SK-N-SH (cell line): Measurements from ENCODE around the gene THADA. TPM values are rescaled to one million over a fixed set of nuclear protein-coding genes. Genes with fewer than 3 reads are reported as not detected.

Source experiments
- CTCF ChIA-PET: fragments of 300-600, 350-600 bp; formaldehyde crosslinking; extraction: SDS; loops from one replicate; lab custom pipeline; 2021; lab: Yijun Ruan, JAX
- POLR2A ChIA-PET: fragments of 350-600 bp; sonication (Branson Sonifier 250); formaldehyde crosslinking; extraction: SDS; loops from one replicate; lab custom pipeline; 2020; ENCODE audit warnings: antibody characterized with exemption, inconsistent platforms; lab: Yijun Ruan, JAX
- DNase-seq: peaks from one replicate; pipeline ENCODE4 v3.0.0; 2012
- H2AFZ ChIP-seq: fragments of 200-600 bp; sonication (generic); 2 replicates; pipeline ENCODE4 v1.8.1; 2016; ENCODE audit warnings: antibody characterized with exemption, mild to moderate bottlenecking, low read depth
- H3F3A ChIP-seq: fragments of 200-600 bp; sonication (generic); replicated peaks from 2 replicates; pipeline ENCODE3; 2016; ENCODE audit warnings: antibody characterized with exemption, mild to moderate bottlenecking; ENCODE audit not compliant: insufficient read depth
- H3K27ac ChIP-seq, 2 experiments: fragments of 200-500 bp in 1 of 2; fragments of 200-600 bp in 1 of 2; sonication (Bioruptor generic) in 1 of 2; sonication (generic), shearing (Covaris generic) in 1 of 2; 2 replicates each; pipeline versions ENCODE4 v1.5.1 to v1.6.1; 2014 to 2016; ENCODE audit warnings: low read depth in 2 of 2, inconsistent platforms in 1 of 2, low read length in 1 of 2, mild to moderate bottlenecking in 1 of 2, mixed read lengths in 1 of 2
- H3K27me3 ChIP-seq: fragments of 200-600 bp; sonication (generic), shearing (Covaris generic); 2 replicates; pipeline ENCODE4 v1.6.1; 2016; ENCODE audit warnings: mixed run types; ENCODE audit not compliant: insufficient read depth
- H3K36me3 ChIP-seq, 2 experiments: fragments of 200-500 bp in 1 of 2; fragments of 200-600 bp in 1 of 2; sonication (Bioruptor generic) in 1 of 2; sonication (generic) in 1 of 2; replicated peaks in 1 of 2; 2 replicates each; pipeline versions ENCODE3 to v1.5.1; 2014 to 2016; ENCODE audit warnings: low read length in 1 of 2, mild to moderate bottlenecking in 1 of 2; ENCODE audit not compliant: insufficient read depth in 2 of 2, control insufficient read depth in 1 of 2
- H3K4me1 ChIP-seq, 2 experiments: fragments of 200-500 bp in 1 of 2; fragments of 200-600 bp in 1 of 2; sonication (Bioruptor generic) in 1 of 2; sonication (generic), shearing (Covaris generic) in 1 of 2; 2 replicates each; pipeline versions ENCODE4 v1.5.1 to v1.6.1; 2014 to 2016; ENCODE audit warnings: low read depth in 1 of 2, low read length in 1 of 2, mixed run types in 1 of 2; ENCODE audit not compliant: insufficient read depth in 2 of 2, control insufficient read depth in 1 of 2
- H3K4me2 ChIP-seq: fragments of 200-600 bp; sonication (generic), shearing (Covaris generic); 2 replicates; pipeline ENCODE4 v1.6.1; 2017; ENCODE audit warnings: mixed run types
- H3K4me3 ChIP-seq, 2 experiments: fragments of 200-500 bp in 1 of 2; fragments of 200-600 bp in 1 of 2; sonication (Bioruptor generic) in 1 of 2; sonication (generic), shearing (Covaris generic) in 1 of 2; 2 replicates each; pipeline versions ENCODE4 v1.5.1 to v1.8.1; 2014 to 2016; ENCODE audit warnings: low read depth in 2 of 2, inconsistent platforms in 1 of 2, low read length in 1 of 2, mild to moderate bottlenecking in 1 of 2, mixed read lengths in 1 of 2, moderate library complexity in 1 of 2
- H3K79me2 ChIP-seq: fragments of 200-600 bp; sonication (generic); 2 replicates; pipeline ENCODE4 v1.8.1; 2017; ENCODE audit warnings: mild to moderate bottlenecking; ENCODE audit not compliant: insufficient read depth
- H3K9ac ChIP-seq: fragments of 200-600 bp; sonication (generic); 2 replicates; pipeline ENCODE4 v1.6.1; 2017; ENCODE audit warnings: mixed run types
- H3K9me2 ChIP-seq: fragments of 200-600 bp; sonication (generic); 2 replicates; pipeline ENCODE4 v1.6.1; 2017; ENCODE audit warnings: mixed run types
- H3K9me3 ChIP-seq: fragments of 200-600 bp; sonication (generic); 2 replicates; pipeline ENCODE4 v1.6.1; 2017; ENCODE audit warnings: mixed run types, mild to moderate bottlenecking, moderate library complexity
- H4K20me1 ChIP-seq: fragments of 200-600 bp; sonication (generic); 2 replicates; pipeline ENCODE4 v1.6.1; 2017; ENCODE audit warnings: mild to moderate bottlenecking, mixed run types; ENCODE audit not compliant: insufficient read depth
- CHD2 ChIP-seq: fragments of 150-350 bp; IDR thresholded peaks from 2 replicates; pipeline ENCODE4 v1.6.1; 2018; ENCODE audit warnings: low read length; ENCODE audit not compliant: partially characterized antibody
- ELF1 ChIP-seq: IDR thresholded peaks from 2 replicates; pipeline ENCODE4 v1.4.0; 2012
- EZH2phosphoT487 ChIP-seq: fragments of 200-600 bp; sonication (generic); IDR thresholded peaks from 2 replicates; pipeline ENCODE4 v1.6.1; 2017; ENCODE audit warnings: low read depth, mixed run types, mild to moderate bottlenecking, antibody characterized with exemption, moderate library complexity, borderline replicate concordance
- FOXJ3 ChIP-seq: sonication (generic); formaldehyde crosslinking; IDR thresholded peaks from 2 replicates; pipeline ENCODE4 v1.5.1; 2020; ENCODE audit warnings: mild to moderate bottlenecking, missing genetic modification reagents
- FOXM1 ChIP-seq: IDR thresholded peaks from 2 replicates; pipeline ENCODE4 v1.4.0; 2012; ENCODE audit warnings: low read depth, mild to moderate bottlenecking
- JUND ChIP-seq: IDR thresholded peaks from 2 replicates; pipeline ENCODE4 v1.4.0; 2012
- MAX ChIP-seq: IDR thresholded peaks from 2 replicates; pipeline ENCODE4 v1.4.0; 2012; ENCODE audit warnings: low read depth
- MXI1 ChIP-seq: IDR thresholded peaks from 2 replicates; pipeline ENCODE4 v1.6.1; 2012; ENCODE audit warnings: mild to moderate bottlenecking, low read depth, low read length, improper control_type of control experiment
- NFIC ChIP-seq: IDR thresholded peaks from 2 replicates; pipeline ENCODE4 v1.4.0; 2012; ENCODE audit warnings: borderline replicate concordance
- NRF1 ChIP-seq: IDR thresholded peaks from 2 replicates; pipeline ENCODE4 v1.6.1; 2012; ENCODE audit warnings: low read depth, mild to moderate bottlenecking, low read length
- POLR2AphosphoS5 ChIP-seq: IDR thresholded peaks from 2 replicates; pipeline ENCODE4 v1.6.1; 2012; ENCODE audit warnings: low read depth, low read length
- RAD21 ChIP-seq: IDR thresholded peaks from 2 replicates; pipeline ENCODE4 v1.6.1; 2012; ENCODE audit warnings: mild to moderate bottlenecking, low read length
- RCOR1 ChIP-seq: fragments of 150-350 bp; IDR thresholded peaks from 2 replicates; pipeline ENCODE4 v1.6.1; 2017; ENCODE audit warnings: antibody characterized with exemption, low read length
- RFX5 ChIP-seq: IDR thresholded peaks from 2 replicates; pipeline ENCODE4 v1.6.1; 2012; ENCODE audit warnings: mild to moderate bottlenecking, improper control_type of control experiment, low read length
- RXRA ChIP-seq: IDR thresholded peaks from 2 replicates; pipeline ENCODE4 v1.4.0; 2012; ENCODE audit warnings: low read depth, mild to moderate bottlenecking, borderline replicate concordance
- SIN3A ChIP-seq: IDR thresholded peaks from 2 replicates; pipeline ENCODE4 v1.6.1; 2012; ENCODE audit warnings: low read depth, mild to moderate bottlenecking, low read length, moderate library complexity, borderline replicate concordance
- SMC3 ChIP-seq: IDR thresholded peaks from 2 replicates; pipeline ENCODE4 v1.6.1; 2012; ENCODE audit warnings: low read depth, low read length, improper control_type of control experiment
- TAF1 ChIP-seq: IDR thresholded peaks from 2 replicates; pipeline ENCODE4 v1.6.1; 2012; ENCODE audit warnings: low read depth, mild to moderate bottlenecking, low read length, moderate library complexity, borderline replicate concordance
- TCF12 ChIP-seq: IDR thresholded peaks from 2 replicates; pipeline ENCODE4 v1.4.0; 2012
- TEAD4 ChIP-seq: IDR thresholded peaks from 2 replicates; pipeline ENCODE4 v1.4.0; 2012; ENCODE audit warnings: mild to moderate bottlenecking, borderline replicate concordance; ENCODE audit not compliant: insufficient read depth
- USF1 ChIP-seq: IDR thresholded peaks from 2 replicates; pipeline ENCODE4 v1.4.0; 2012; ENCODE audit warnings: low read depth, borderline replicate concordance
- YY1 ChIP-seq: IDR thresholded peaks from 2 replicates; pipeline ENCODE4 v1.4.0; 2012; ENCODE audit warnings: low read depth, mild to moderate bottlenecking
- WGBS: methylation state at CpG from one replicate; pipeline ENCODE4 v1.1.6; 2017; ENCODE audit warnings: low lambda C conversion rate; 5-methylcytosine and 5-hydroxymethylcytosine counted together
- polyA plus RNA-seq, 3 experiments: library from polyadenylated mRNA; depleted of rRNA; stranded (reverse); fragments of >200 nt; gene quantifications; 2 replicates each; pipeline ENCODE4 v1.2.3, GENCODE V29; 2012
- TF ChIP-seq, protein P1 (sequence below): IDR thresholded peaks from 2 replicates; pipeline ENCODE4; 2012

The THADA gene
- polyA plus RNA-seq, 1 of the 3 experiments (the other 2 are of a cell fraction) = 25.6 TPM

GRCh38 chr2:43220229-43220751, 375.5 kb downstream of the THADA start:
- ChIA-PET CTCF (interaction anchor here (0.7 to 16.3 kb wide), 16 partner anchors 9 to 392 kb away, joined by 3 to 299 read pairs (median 6); no protein-coding TSS in a partner anchor), POLR2A (interaction anchor here (0.6 to 3.6 kb wide), 6 partner anchors 8 to 373 kb away, joined by 3 to 13 read pairs (median 4); no protein-coding TSS in a partner anchor)
- Histone ChIP-seq H3K9ac (peak overlapping the region; percentile 99), H3K4me3 (peak overlapping the region; percentile 95 to 97), H3F3A (peaks cover 45% of the 10 kb centered on the region), H4K20me1 (peaks cover 25% of the 10 kb centered on the region), H3K9me3 (no peaks in the 10 kb centered on the region), H3K9me2 (no peaks in the 10 kb centered on the region), H3K27ac (peak overlapping the region; percentile 94 to 95), H3K36me3 (peaks cover 21 to 31% of the 10 kb centered on the region in 2 experiments), H3K4me1 (peaks cover 46 to 76% of the 10 kb centered on the region in 2 experiments; a peak in 3 of 4 replicates), H3K4me2 (peak overlapping the region; percentile 83), H2AFZ (peak overlapping the region; percentile 29), H3K27me3 (no peaks in the 10 kb centered on the region), H3K79me2 (peaks cover 51% of the 10 kb centered on the region)
- TF ChIP-seq YY1 (no peak), FOXM1 (no peak), USF1 (no peak), POLR2AphosphoS5 (no peak; the same call in 1 of the 2 replicates), SMC3 (peak; percentile 22; the same call in 1 of the 2 replicates), NFIC (no peak), RAD21 (no peak), FOXJ3 (peak; percentile 38; the same call in 1 of the 2 replicates), TEAD4 (0 out of 2 replicates have a peak, but pooled peaks have one; percentile 4), NRF1 (no peak), MAX (peak; percentile 2; the same call in 1 of the 2 replicates), RCOR1 (peak; percentile 24; the same call in 1 of the 2 replicates), RFX5 (0 out of 2 replicates have a peak, but pooled peaks have one; percentile 3), MXI1 (no peak), SIN3A (no peak), EZH2phosphoT487 (no peak), TCF12 (no peak), TAF1 (no peak), ELF1 (no peak), RXRA (no peak), CHD2 (peak; percentile 57), JUND (no peak; the same call in 1 of the 2 replicates)
- TF ChIP-seq, protein P1, sequence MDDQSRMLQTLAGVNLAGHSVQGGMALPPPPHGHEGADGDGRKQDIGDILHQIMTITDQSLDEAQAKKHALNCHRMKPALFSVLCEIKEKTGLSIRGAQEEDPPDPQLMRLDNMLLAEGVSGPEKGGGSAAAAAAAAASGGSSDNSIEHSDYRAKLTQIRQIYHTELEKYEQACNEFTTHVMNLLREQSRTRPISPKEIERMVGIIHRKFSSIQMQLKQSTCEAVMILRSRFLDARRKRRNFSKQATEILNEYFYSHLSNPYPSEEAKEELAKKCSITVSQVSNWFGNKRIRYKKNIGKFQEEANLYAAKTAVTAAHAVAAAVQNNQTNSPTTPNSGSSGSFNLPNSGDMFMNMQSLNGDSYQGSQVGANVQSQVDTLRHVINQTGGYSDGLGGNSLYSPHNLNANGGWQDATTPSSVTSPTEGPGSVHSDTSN = no peak
- WGBS = 27% methylated on average over 8 of the region's 10 CpGs
- no peak for DNase-seq
